A549 (cell line): ENCODE data around the gene SOCS4. TPM values are rescaled to one million over a fixed set of nuclear protein-coding genes. Genes with fewer than 3 reads are reported as not detected.

Source experiments
- ATAC-seq, 2 experiments: fragments of 200-7000 bp in 1 of 2; fragments of >200 bp in 1 of 2; cut with Nextera tagmentation in 1 of 2; cut with Tn5 transposase in 1 of 2; 3 replicates each; pipeline versions ENCODE4 v1.8.0 to v1.9.1; 2018 to 2020; ENCODE audit warnings: mild to moderate bottlenecking in 1 of 2, moderate library complexity in 1 of 2
- CTCF ChIA-PET: fragments of 300-600 bp; sonication (Branson Sonifier 250); formaldehyde crosslinking; extraction: SDS; loops from one replicate; lab custom pipeline; 2021; ENCODE audit warnings: antibody characterized with exemption, inconsistent platforms; lab: Yijun Ruan, JAX
- POLR2A ChIA-PET: fragments of 350-600 bp; formaldehyde crosslinking; extraction: SDS; loops from one replicate; lab custom pipeline; 2021; ENCODE audit warnings: antibody characterized with exemption, inconsistent platforms; lab: Yijun Ruan, JAX
- DNase-seq, 2 experiments: peaks; one replicate each; pipeline versions ENCODE4 v3.0.0 to v3.0.0-alpha.2; 2011 to 2016; ENCODE audit warnings: low read depth in 1 of 2, low spot score in 1 of 2
- FAIRE-seq: peaks from 2 replicates; lab custom pipeline; 2011; peaks lifted over from hg19 to GRCh38; lab: Jason Lieb, UNC
- H3K27ac ChIP-seq, 2 experiments: fragments of >200 bp; sonication (Bioruptor Twin); formaldehyde crosslinking; 3 replicates each; pipeline ENCODE4 v1.5.1; 2016 to 2017
- H3K4me1 ChIP-seq: fragments of >200 bp; sonication (Bioruptor Twin); formaldehyde crosslinking; 3 replicates; pipeline ENCODE4 v1.6.1; 2016
- H3K4me2 ChIP-seq: fragments of >200 bp; sonication (Bioruptor Twin); formaldehyde crosslinking; 3 replicates; pipeline ENCODE4 v1.6.1; 2016
- H3K4me3 ChIP-seq: fragments of >200 bp; sonication (Bioruptor Twin); formaldehyde crosslinking; 3 replicates; pipeline ENCODE4 v1.5.1; 2016
- H3K9me3 ChIP-seq: fragments of >200 bp; sonication (Bioruptor Twin); formaldehyde crosslinking; 3 replicates; pipeline ENCODE4 v1.6.1; 2016
- BHLHE40 ChIP-seq: IDR thresholded peaks from 2 replicates; pipeline ENCODE4 v1.6.1; 2012; ENCODE audit warnings: low read depth, low read length, inconsistent platforms
- CBX8 ChIP-seq: fragments of 200-600 bp; sonication (generic); IDR thresholded peaks from 2 replicates; pipeline ENCODE4 v1.6.1; 2016
- CEBPB ChIP-seq, 2 experiments: fragments of >200 bp in 1 of 2; sonication (Bioruptor Twin) in 1 of 2; formaldehyde crosslinking in 1 of 2; IDR thresholded peaks; 2 replicates each; pipeline ENCODE4 v1.6.1; 2012 to 2016
- CHD2 ChIP-seq: fragments of 150-350 bp; IDR thresholded peaks from 2 replicates; pipeline ENCODE4 v1.6.1; 2014; ENCODE audit warnings: low read length; ENCODE audit not compliant: partially characterized antibody
- E2F6 ChIP-seq: IDR thresholded peaks from 2 replicates; pipeline ENCODE4 v1.6.1; 2012; ENCODE audit warnings: low read depth, borderline replicate concordance
- EHF ChIP-seq: fragments of 250-450 bp; sonication (Bioruptor Pico); IDR thresholded peaks from 2 replicates; pipeline ENCODE4 v1.5.0; 2020; ENCODE audit warnings: mild to moderate bottlenecking
- EHMT2 ChIP-seq: fragments of 200-600 bp; sonication (generic); IDR thresholded peaks from 2 replicates; pipeline ENCODE4 v1.6.1; 2016; ENCODE audit warnings: antibody characterized with exemption, low read depth, mild to moderate bottlenecking, moderate library complexity
- FOSL2 ChIP-seq, 2 experiments: fragments of 450-650 bp in 1 of 2; fragments of >200 bp in 1 of 2; sonication (Bioruptor Twin) in 1 of 2; formaldehyde crosslinking; IDR thresholded peaks; 2 replicates each; pipeline versions ENCODE4 v1.5.0 to v1.6.1; 2016 to 2020; ENCODE audit warnings: mild to moderate bottlenecking in 1 of 2, moderate library complexity in 1 of 2
- FOXS1 ChIP-seq: fragments of 250-450 bp; sonication (Bioruptor Pico); IDR thresholded peaks from 2 replicates; pipeline ENCODE4 v1.5.0; 2020; ENCODE audit warnings: mild to moderate bottlenecking, moderate library complexity
- GATA3 ChIP-seq: IDR thresholded peaks from 2 replicates; pipeline ENCODE4 v1.6.1; 2012; ENCODE audit warnings: borderline replicate concordance
- HDAC2 ChIP-seq: fragments of 200-600 bp; sonication (generic); IDR thresholded peaks from 2 replicates; pipeline ENCODE4 v1.6.1; 2016
- HMGXB4 ChIP-seq: fragments of 250-450 bp; sonication (Bioruptor Pico); IDR thresholded peaks from 2 replicates; pipeline ENCODE4 v1.5.0; 2021; ENCODE audit warnings: mild to moderate bottlenecking, moderate library complexity, borderline replicate concordance
- HOXA7 ChIP-seq: fragments of 250-450 bp; sonication (Bioruptor Pico); IDR thresholded peaks from 2 replicates; pipeline ENCODE4 v1.5.0; 2020; ENCODE audit warnings: mild to moderate bottlenecking, moderate library complexity
- HOXB5 ChIP-seq: fragments of 250-450 bp; sonication (Bioruptor Pico); IDR thresholded peaks from 2 replicates; pipeline ENCODE4 v1.5.0; 2020; ENCODE audit warnings: mild to moderate bottlenecking, moderate library complexity
- JUNB ChIP-seq: fragments of >200 bp; sonication (Bioruptor Twin); formaldehyde crosslinking; IDR thresholded peaks from 2 replicates; pipeline ENCODE4 v1.6.1; 2016
- MAFK ChIP-seq: fragments of 450-650 bp; IDR thresholded peaks from 2 replicates; pipeline ENCODE4 v1.6.1; 2014; ENCODE audit not compliant: partially characterized antibody
- MYC ChIP-seq: IDR thresholded peaks from 2 replicates; pipeline ENCODE4 v1.6.1; 2012; ENCODE audit warnings: mild to moderate bottlenecking, inconsistent platforms, low read length, improper control_type of control experiment, borderline replicate concordance
- NPAS2 ChIP-seq: fragments of 250-450 bp; sonication (Bioruptor Pico); IDR thresholded peaks from 2 replicates; pipeline ENCODE4 v1.8.0; 2022; ENCODE audit warnings: mild to moderate bottlenecking, moderate library complexity, borderline replicate concordance
- PBX3 ChIP-seq: IDR thresholded peaks from 2 replicates; pipeline ENCODE4 v1.6.1; 2012
- PHF8 ChIP-seq: fragments of 200-600 bp; sonication (generic); IDR thresholded peaks from 2 replicates; pipeline ENCODE4 v1.6.1; 2016; ENCODE audit warnings: low read depth, mild to moderate bottlenecking, antibody characterized with exemption, moderate library complexity, borderline replicate concordance
- POLR2A ChIP-seq: IDR thresholded peaks from 2 replicates; pipeline ENCODE4 v1.6.1; 2012; ENCODE audit warnings: mild to moderate bottlenecking, low read length
- RARB ChIP-seq: fragments of 250-450 bp; sonication (Bioruptor Pico); IDR thresholded peaks from 2 replicates; pipeline ENCODE4 v1.8.0; 2021; ENCODE audit warnings: mild to moderate bottlenecking, moderate library complexity
- RCOR1 ChIP-seq: fragments of 150-350 bp; IDR thresholded peaks from 2 replicates; pipeline ENCODE4 v1.6.1; 2014; ENCODE audit warnings: antibody characterized with exemption, low read length, low read depth
- RNF2 ChIP-seq: fragments of 200-600 bp; sonication (generic); IDR thresholded peaks from 2 replicates; pipeline ENCODE4 v1.6.1; 2016; ENCODE audit warnings: low read depth, mild to moderate bottlenecking, antibody characterized with exemption, moderate library complexity, borderline replicate concordance
- SMC3 ChIP-seq: fragments of >200 bp; sonication (Bioruptor Twin); formaldehyde crosslinking; IDR thresholded peaks from 3 replicates; pipeline ENCODE4 v1.6.1; 2018; ENCODE audit warnings: inconsistent platforms
- SREBF2 ChIP-seq: fragments of 450-650 bp; IDR thresholded peaks from 2 replicates; pipeline ENCODE4 v1.6.1; 2014; ENCODE audit warnings: mild to moderate bottlenecking, moderate library complexity
- TFCP2L1 ChIP-seq: fragments of 250-450 bp; sonication (Bioruptor Pico); IDR thresholded peaks from 2 replicates; pipeline ENCODE4 v1.5.0; 2021; ENCODE audit warnings: mild to moderate bottlenecking
- USF2 ChIP-seq: fragments of 450-650 bp; IDR thresholded peaks from 2 replicates; pipeline ENCODE4 v1.6.1; 2014; ENCODE audit warnings: antibody characterized with exemption
- WGBS: methylation state at CpG from one replicate; pipeline ENCODE4 v1.1.6; 2017; ENCODE audit errors: missing lambda C conversion rate; 5-methylcytosine and 5-hydroxymethylcytosine counted together
- polyA plus RNA-seq, 4 experiments: library from polyadenylated mRNA; depleted of rRNA in 3 of 4; stranded (reverse); fragments of >200 nt; fragmentation: RNase III in 1 of 4; extraction: RNeasy Plus Mini Kit Qiagen cat#74134 plus additional on column Dnase treatment in 1 of 4; gene quantifications; 2 replicates in 3 of 4; 3 replicates in 1 of 4; pipeline ENCODE4 v1.2.3, GENCODE V29; 2011 to 2017
- TF ChIP-seq, protein P1 (sequence below): fragments of 250-450 bp; sonication (Bioruptor Pico); IDR thresholded peaks from 2 replicates; pipeline ENCODE4 v1.5.0; 2020; ENCODE audit warnings: low read depth, mild to moderate bottlenecking, moderate library complexity

SOCS4 gene
- polyA plus RNA-seq, 2 of the 4 experiments (the other 2 are of a cell fraction): 15.9 to 20.7 TPM

- DNase-seq (peak in 1 of 2 experiments; percentile 26), ATAC-seq (peak; percentile 4 to 11; a peak in 3 of 6 replicates)
- no peaks in the 10 kb centered on the region for H3K9me3 ChIP-seq
- H3K4me2 ChIP-seq: peak overlapping the region; percentile 81
- CTCF ChIA-PET: interaction anchor here (0.7 to 3.6 kb wide), 21 partner anchors 8 to 141 kb away, joined by 3 to 28 read pairs (median 11); partner anchors contain the start of genes LGALS3, SOCS4 and WDHD1
- H3K27ac ChIP-seq: peak overlapping the region; percentile 98 to 100
- H3K4me3 ChIP-seq: peak overlapping the region; percentile 95
- no peak for TF ChIP-seq SMC3
- no peak for TF ChIP-seq BHLHE40
- TF ChIP-seq JUNB: no peak
- TF ChIP-seq RARB (CRISPR knock-in tag): 0 out of 2 replicates have a peak, but pooled peaks have one; percentile 12
- TF ChIP-seq HOXA7: 0 out of 2 replicates have a peak, but pooled peaks have one; percentile 70
- TF ChIP-seq HMGXB4: peak; percentile 41; the same call in 1 of the 2 replicates
- no peak for TF ChIP-seq HDAC2
- no peak for TF ChIP-seq NPAS2 (CRISPR knock-in tag)
- TF ChIP-seq SREBF2: no peak
- no peak for TF ChIP-seq FOXS1 (CRISPR knock-in tag)
- TF ChIP-seq, all 56 proteins: peak for 3
- POLR2A ChIA-PET: interaction anchor here (1.0 to 1.9 kb wide), 9 partner anchors 7 to 50 kb away, joined by 3 to 43 read pairs (median 6); partner anchors contain the start of genes SOCS4 and WDHD1
- H3K4me1 ChIP-seq: peaks cover 29% of the 10 kb centered on the region
- FAIRE-seq: no peak
- whole genome bisulfite sequencing: 4% methylated on average over 14 of the region's 14 CpGs
Observed at GRCh38 chr14:55052269-55052930, 25.4 kb downstream of the SOCS4 start.

GRCh38 chr14:55053018-55053417, 26.0 kb downstream of the SOCS4 start:
- peaks cover 29% of the 10 kb centered on the region for H3K4me1 ChIP-seq
- WGBS: 42% methylated on average over 6 of the region's 6 CpGs
- TF ChIP-seq CBX8: no peak
- TF ChIP-seq GATA3: no peak
- FAIRE-seq (no peak), ATAC-seq (no peak), DNase-seq (no peak)
- peak overlapping the region; percentile 95 for H3K4me3 ChIP-seq
- ChIA-PET POLR2A (interaction anchor here (1.0 to 1.3 kb wide), 2 partner anchors 13 to 26 kb away, joined by 3 to 5 read pairs; partner anchors contain the start of genes SOCS4 and WDHD1), CTCF (interaction anchor here (0.8 to 3.6 kb wide), 8 partner anchors 9 to 107 kb away, joined by 3 to 28 read pairs (median 8); partner anchors contain the start of genes LGALS3, SOCS4 and WDHD1)
- no peaks in the 10 kb centered on the region for H3K9me3 ChIP-seq
- peak overlapping the region; percentile 98 to 100; a peak in 5 of 6 replicates for H3K27ac ChIP-seq
- peak overlapping the region; percentile 81 for H3K4me2 ChIP-seq

DNA sequence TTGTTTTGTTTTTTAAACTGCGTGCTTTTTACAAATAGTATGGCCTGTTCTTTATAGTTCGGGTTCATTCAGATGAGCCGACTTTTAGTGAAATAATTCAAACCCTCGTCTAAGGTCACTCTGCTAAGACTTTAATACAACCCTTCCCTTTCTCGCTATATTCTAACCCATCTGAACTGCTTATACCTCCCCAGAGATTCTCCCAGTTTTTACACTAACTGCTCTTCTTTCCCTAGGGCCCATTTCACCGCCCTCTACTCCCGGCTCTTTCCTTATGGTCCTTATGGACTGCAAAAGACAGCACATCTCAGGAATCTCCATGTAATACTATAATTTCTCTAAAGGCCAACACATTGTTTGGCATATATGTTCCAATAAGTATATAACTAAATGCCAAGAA, 26.5 kb downstream of the SOCS4 start:
- CTCF ChIA-PET: interaction anchor here (0.9 to 3.6 kb wide), 5 partner anchors 9 to 107 kb away, joined by 4 to 28 read pairs (median 13); partner anchors contain the start of genes SOCS4 and WDHD1
- 82% methylated on average over 7 of the region's 7 CpGs for WGBS
- TF ChIP-seq EHMT2: no peak
- TF ChIP-seq CEBPB (IDR thresholded peaks at IDR 0.05): no peak
- no peak for TF ChIP-seq CHD2
- no peak for TF ChIP-seq FOSL2 (IDR thresholded peaks at IDR 0.05)
- no peak for TF ChIP-seq FOSL2 (CRISPR knock-in tag; IDR thresholded peaks at IDR 0.05)
- no peak for TF ChIP-seq HOXB5
- TF ChIP-seq MAFK: no peak
- no peak for TF ChIP-seq POLR2A
- TF ChIP-seq EHF: no peak
- TF ChIP-seq RNF2: no peak
- TF ChIP-seq RCOR1: no peak
- no peak for TF ChIP-seq USF2
- no peak for TF ChIP-seq PBX3
- no peak for TF ChIP-seq PHF8
- no peak for TF ChIP-seq NPAS2 (CRISPR knock-in tag)
- TF ChIP-seq, protein P1, sequence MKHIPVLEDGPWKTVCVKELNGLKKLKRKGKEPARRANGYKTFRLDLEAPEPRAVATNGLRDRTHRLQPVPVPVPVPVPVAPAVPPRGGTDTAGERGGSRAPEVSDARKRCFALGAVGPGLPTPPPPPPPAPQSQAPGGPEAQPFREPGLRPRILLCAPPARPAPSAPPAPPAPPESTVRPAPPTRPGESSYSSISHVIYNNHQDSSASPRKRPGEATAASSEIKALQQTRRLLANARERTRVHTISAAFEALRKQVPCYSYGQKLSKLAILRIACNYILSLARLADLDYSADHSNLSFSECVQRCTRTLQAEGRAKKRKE (CRISPR knock-in tag): no peak
- TF ChIP-seq E2F6: no peak
- no peak for TF ChIP-seq MYC
- no peak for TF ChIP-seq TFCP2L1

More for the DNA sequence above, 26.5 kb downstream of the SOCS4 start:
- POLR2A ChIA-PET: interaction anchor here (1.0 to 1.3 kb wide), 2 partner anchors 12 to 27 kb away, joined by 3 to 5 read pairs; partner anchors contain the start of genes SOCS4 and WDHD1
- Histone ChIP-seq H3K4me2 (peak overlapping the region; percentile 81), H3K4me3 (peak overlapping the region; percentile 95), H3K9me3 (no peaks in the 10 kb centered on the region), H3K27ac (no peak overlapping the region), H3K4me1 (peaks cover 27% of the 10 kb centered on the region)
- FAIRE-seq (no peak), ATAC-seq (no peak), DNase-seq (no peak)
